NCI-H526 (cell line): ENCODE measurements around the gene RABAC1.

Experiments used
- DNase-seq, 2 experiments: peaks; one replicate each; lab custom pipeline; 2025; lab: John Stamatoyannopoulos, UW

Gene RABAC1

GRCh38 chr19:41990028-41990427 is 30.9 kb upstream of the RABAC1 start:
- DNase-seq, result no peak

GRCh38 chr19:41988947-41989346 is 29.8 kb upstream of the RABAC1 start:
- DNase-seq, result no peak

- no peak for DNase-seq
Observed at GRCh38 chr19:41987141-41987860, 28.2 kb upstream of the RABAC1 start.

GRCh38 chr19:41984961-41985360 is 25.8 kb upstream of the RABAC1 start:
- DNase-seq, result no peak

GRCh38 chr19:41981724-41982123 is 22.6 kb upstream of the RABAC1 start:
- no peak for DNase-seq

- DNase-seq, result no peak
Observed at GRCh38 chr19:41978470-41978869, 19.3 kb upstream of the RABAC1 start.

- DNase-seq, result no peak
Observed at GRCh38 chr19:41977916-41978315, 18.8 kb upstream of the RABAC1 start.

- no peak for DNase-seq
Observed at GRCh38 chr19:41974652-41975051, 15.5 kb upstream of the RABAC1 start.

- DNase-seq, result no peak
Observed at GRCh38 chr19:41971363-41971762, 12.2 kb upstream of the RABAC1 start.

GRCh38 chr19:41969772-41970458 is 10.8 kb upstream of the RABAC1 start:
- DNase-seq, result no peak

- DNase-seq, result no peak
Observed at GRCh38 chr19:41968751-41969595, 9.9 kb upstream of the RABAC1 start.

- no peak for DNase-seq
Observed at GRCh38 chr19:41967054-41967783, 8.1 kb upstream of the RABAC1 start.

GRCh38 chr19:41965106-41965505 is 6.0 kb upstream of the RABAC1 start:
- DNase-seq, result no peak

GRCh38 chr19:41960973-41961372 is 1.9 kb upstream of the RABAC1 start:
- no peak for DNase-seq

GRCh38 chr19:41958367-41959055 is 610 bp downstream of the RABAC1 start:
- DNase-seq, result peak; percentile 74 to 96

- DNase-seq, result peak; percentile 92 to 97
Observed at GRCh38 chr19:41957838-41958366, 1.2 kb downstream of the RABAC1 start.

GRCh38 chr19:41957161-41957837 is 1.8 kb downstream of the RABAC1 start:
- DNase-seq, result no peak

- no peak for DNase-seq
Observed at GRCh38 chr19:41956621-41957020, 2.5 kb downstream of the RABAC1 start.

GRCh38 chr19:41955521-41955920 is 3.6 kb downstream of the RABAC1 start:
- DNase-seq, result no peak

GRCh38 chr19:41951686-41952172 is 7.4 kb downstream of the RABAC1 start:
- peak; percentile 46 to 92 for DNase-seq
